OCI-LY7 (cell line): ENCODE data around the gene MEGF6. TPM values are rescaled to one million over a fixed set of nuclear protein-coding genes. Genes with fewer than 3 reads are reported as not detected.

Experiments
- BruUV-seq: library from RNA; stranded (reverse); fragments of 400-500 nt; replicated peaks from 2 replicates; lab custom pipeline; 2021; lab: Mats Ljungman, UMichigan
- CTCF ChIA-PET: fragments of 300-600 bp; sonication (Branson Sonifier 250); formaldehyde crosslinking; loops from one replicate; lab custom pipeline; 2022; ENCODE audit warnings: antibody characterized with exemption; ENCODE audit not compliant: unreplicated experiment; lab: Charles Lee
- POLR2A ChIA-PET: fragments of 300-600 bp; sonication (Branson Sonifier 250); formaldehyde crosslinking; loops from one replicate; lab custom pipeline; 2022; ENCODE audit warnings: antibody characterized with exemption; lab: Charles Lee
- DNase-seq: peaks from one replicate; pipeline ENCODE4 v3.0.0-alpha.2; 2015; ENCODE audit warnings: low spot score
- H2AFZ ChIP-seq: fragments of 200-600 bp; sonication (generic), shearing (Covaris generic); 2 replicates; pipeline ENCODE4 v1.6.1; 2014; ENCODE audit warnings: mild to moderate bottlenecking, antibody characterized with exemption, low read length, moderate library complexity
- H3K27ac ChIP-seq: fragments of 200-600 bp; sonication (generic); 2 replicates; pipeline ENCODE4 v1.5.1; 2014; ENCODE audit warnings: mixed run types, low read depth, mild to moderate bottlenecking, moderate library complexity, low read length, inconsistent platforms; ENCODE audit not compliant: poor library complexity, severe bottlenecking
- H3K36me3 ChIP-seq: fragments of 200-600 bp; sonication (generic); 2 replicates; pipeline ENCODE4 v1.6.1; 2014; ENCODE audit warnings: mild to moderate bottlenecking, antibody characterized with exemption, low read length, moderate library complexity, mixed read lengths; ENCODE audit not compliant: insufficient read depth
- H3K4me1 ChIP-seq: fragments of 200-600 bp; sonication (generic); 2 replicates; pipeline ENCODE4 v1.5.1; 2014; ENCODE audit warnings: mild to moderate bottlenecking, low read length; ENCODE audit not compliant: insufficient read depth, poor library complexity, severe bottlenecking
- H3K4me2 ChIP-seq: fragments of 200-600 bp; sonication (generic); 2 replicates; pipeline ENCODE4 v1.6.1; 2014; ENCODE audit warnings: mild to moderate bottlenecking, low read length
- H3K4me3 ChIP-seq: fragments of 200-600 bp; sonication (generic); 2 replicates; pipeline ENCODE4 v1.5.1; 2014; ENCODE audit warnings: mild to moderate bottlenecking, low read depth, low read length; ENCODE audit not compliant: poor library complexity, severe bottlenecking
- H3K79me2 ChIP-seq: fragments of 200-600 bp; sonication (generic); 2 replicates; pipeline ENCODE4 v1.6.1; 2016; ENCODE audit warnings: low read depth, mild to moderate bottlenecking, low read length, moderate library complexity, mixed read lengths; ENCODE audit not compliant: insufficient read depth
- H3K9me2 ChIP-seq: fragments of 200-600 bp; sonication (generic); 2 replicates; pipeline ENCODE4 v1.6.1; 2016; ENCODE audit warnings: mild to moderate bottlenecking, low read length, mixed read lengths; ENCODE audit not compliant: insufficient read depth
- H3K9me3 ChIP-seq: fragments of 200-600 bp; sonication (generic); 2 replicates; pipeline ENCODE4 v1.6.1; 2014; ENCODE audit warnings: mild to moderate bottlenecking, mixed run types, low read length, mixed read lengths
- H4K20me1 ChIP-seq: fragments of 200-600 bp; sonication (generic); 2 replicates; pipeline ENCODE4 v1.6.1; 2014; ENCODE audit warnings: mild to moderate bottlenecking, antibody characterized with exemption, low read length, moderate library complexity, mixed read lengths; ENCODE audit not compliant: insufficient read depth
- CTCF ChIP-seq: fragments of 200-600 bp; sonication (generic); conservative IDR thresholded peaks from 2 replicates; pipeline ENCODE4 v1.5.1; 2014; ENCODE audit warnings: mild to moderate bottlenecking, antibody characterized with exemption, low read length, moderate library complexity, mixed read lengths
- EZH2phosphoT487 ChIP-seq: fragments of 200-600 bp; sonication (generic); IDR thresholded peaks from 2 replicates; pipeline ENCODE4 v1.6.1; 2018; ENCODE audit warnings: low read depth, borderline replicate concordance, mild to moderate bottlenecking, mixed run types, antibody characterized with exemption, low read length, moderate library complexity, mixed read lengths
- intact Hi-C: fragments of 100-400 bp; cut with micrococcal nuclease; formaldehyde crosslinking; loops from one replicate; pipeline ENCODE4 v1.10.0; 2022; ENCODE audit not compliant: unreplicated experiment
- total RNA-seq, 2 experiments: library from RNA; depleted of rRNA in 1 of 2; stranded (reverse); fragments of >200 nt in 1 of 2; shearing (Covaris generic) in 1 of 2; gene quantifications; 2 replicates each; pipeline ENCODE4 v1.2.3, GENCODE V29; 2014 to 2022

MEGF6 gene
- total RNA-seq, 2 experiments from 2014 or later: 0.15 to 0.32 TPM

- ChIA-PET CTCF (interaction anchor here (0.6 kb wide), 1 partner anchor 199 kb away, joined by 3 read pairs; no protein-coding TSS in a partner anchor), POLR2A (no interaction called here)
- Histone ChIP-seq H3K9me2 (no peaks in the 10 kb centered on the region), H3K4me1 (no peaks in the 10 kb centered on the region), H4K20me1 (no peaks in the 10 kb centered on the region), H3K36me3 (no peaks in the 10 kb centered on the region), H3K79me2 (no peaks in the 10 kb centered on the region), H3K27ac (no peak overlapping the region), H3K9me3 (no peaks in the 10 kb centered on the region), H3K4me2 (no peak overlapping the region), H2AFZ (no peak overlapping the region), H3K4me3 (no peak overlapping the region)
- DNase-seq: no peak
- no TSS peak for BruUV-seq
- no peak for TF ChIP-seq EZH2phosphoT487
- TF ChIP-seq CTCF: no peak
- intact Hi-C loops: no loop called here
Observed at GRCh38 chr1:3501437-3501836, 109.9 kb downstream of the MEGF6 start.

GRCh38 chr1:3500265-3500835 is 111.0 kb downstream of the MEGF6 start:
- Histone ChIP-seq H3K27ac (no peak overlapping the region), H3K36me3 (no peaks in the 10 kb centered on the region), H3K79me2 (no peaks in the 10 kb centered on the region), H3K4me3 (no peak overlapping the region), H3K4me1 (no peaks in the 10 kb centered on the region), H4K20me1 (no peaks in the 10 kb centered on the region), H2AFZ (no peak overlapping the region), H3K4me2 (no peak overlapping the region), H3K9me3 (no peaks in the 10 kb centered on the region), H3K9me2 (no peaks in the 10 kb centered on the region)
- DNase-seq: no peak
- TF ChIP-seq EZH2phosphoT487 (no peak), CTCF (no peak)
- intact Hi-C loops: no loop called here
- CTCF ChIA-PET: no interaction called here
- no TSS peak for BruUV-seq
- POLR2A ChIA-PET: no interaction called here

GRCh38 chr1:3499611-3500010 is 111.7 kb downstream of the MEGF6 start:
- TF ChIP-seq CTCF (no peak), EZH2phosphoT487 (no peak)
- ChIA-PET CTCF (no interaction called here), POLR2A (no interaction called here)
- no peaks in the 10 kb centered on the region for H3K36me3 ChIP-seq
- H3K9me2 ChIP-seq: no peaks in the 10 kb centered on the region
- no peaks in the 10 kb centered on the region for H3K79me2 ChIP-seq
- H2AFZ ChIP-seq: no peak overlapping the region
- no peak for DNase-seq
- no peak overlapping the region for H3K27ac ChIP-seq
- no peak overlapping the region for H3K4me3 ChIP-seq
- no peaks in the 10 kb centered on the region for H3K9me3 ChIP-seq
- BruUV-seq: no TSS peak
- no peaks in the 10 kb centered on the region for H3K4me1 ChIP-seq
- H3K4me2 ChIP-seq: no peak overlapping the region
- intact Hi-C loops: loop anchor here (10.0 kb wide), 1 partner anchor 65 kb away; no protein-coding TSS in a partner anchor
- no peaks in the 10 kb centered on the region for H4K20me1 ChIP-seq
